ENCODE measurements around the gene UBL4A. TPM values are rescaled to one million over a fixed set of nuclear protein-coding genes. Genes with fewer than 3 reads are reported as not detected.

UBL4A gene
- total RNA-seq, 1 experiment from 2014 or later, result 37.4 TPM

GRCh38 chrX:154466907-154467306, 19.5 kb downstream of the UBL4A start (continued):
- TF ChIP-seq, protein P1, sequence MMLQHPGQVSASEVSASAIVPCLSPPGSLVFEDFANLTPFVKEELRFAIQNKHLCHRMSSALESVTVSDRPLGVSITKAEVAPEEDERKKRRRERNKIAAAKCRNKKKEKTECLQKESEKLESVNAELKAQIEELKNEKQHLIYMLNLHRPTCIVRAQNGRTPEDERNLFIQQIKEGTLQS (IDR thresholded peaks at IDR 0.05), result no peak
- TF ChIP-seq EZH2 (IDR thresholded peaks at IDR 0.05), result no peak
- TF ChIP-seq, protein P2, sequence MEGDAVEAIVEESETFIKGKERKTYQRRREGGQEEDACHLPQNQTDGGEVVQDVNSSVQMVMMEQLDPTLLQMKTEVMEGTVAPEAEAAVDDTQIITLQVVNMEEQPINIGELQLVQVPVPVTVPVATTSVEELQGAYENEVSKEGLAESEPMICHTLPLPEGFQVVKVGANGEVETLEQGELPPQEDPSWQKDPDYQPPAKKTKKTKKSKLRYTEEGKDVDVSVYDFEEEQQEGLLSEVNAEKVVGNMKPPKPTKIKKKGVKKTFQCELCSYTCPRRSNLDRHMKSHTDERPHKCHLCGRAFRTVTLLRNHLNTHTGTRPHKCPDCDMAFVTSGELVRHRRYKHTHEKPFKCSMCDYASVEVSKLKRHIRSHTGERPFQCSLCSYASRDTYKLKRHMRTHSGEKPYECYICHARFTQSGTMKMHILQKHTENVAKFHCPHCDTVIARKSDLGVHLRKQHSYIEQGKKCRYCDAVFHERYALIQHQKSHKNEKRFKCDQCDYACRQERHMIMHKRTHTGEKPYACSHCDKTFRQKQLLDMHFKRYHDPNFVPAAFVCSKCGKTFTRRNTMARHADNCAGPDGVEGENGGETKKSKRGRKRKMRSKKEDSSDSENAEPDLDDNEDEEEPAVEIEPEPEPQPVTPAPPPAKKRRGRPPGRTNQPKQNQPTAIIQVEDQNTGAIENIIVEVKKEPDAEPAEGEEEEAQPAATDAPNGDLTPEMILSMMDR (IDR thresholded peaks at IDR 0.05 in 2 of 3, conservative IDR thresholded peaks at IDR 0.05 in 1 of 3; ENCODE audit: borderline replicate concordance in 1 of 3, insufficient read depth in 1 of 3, low read depth in 2 of 3, low read length in 2 of 3), result no peak

DNA sequence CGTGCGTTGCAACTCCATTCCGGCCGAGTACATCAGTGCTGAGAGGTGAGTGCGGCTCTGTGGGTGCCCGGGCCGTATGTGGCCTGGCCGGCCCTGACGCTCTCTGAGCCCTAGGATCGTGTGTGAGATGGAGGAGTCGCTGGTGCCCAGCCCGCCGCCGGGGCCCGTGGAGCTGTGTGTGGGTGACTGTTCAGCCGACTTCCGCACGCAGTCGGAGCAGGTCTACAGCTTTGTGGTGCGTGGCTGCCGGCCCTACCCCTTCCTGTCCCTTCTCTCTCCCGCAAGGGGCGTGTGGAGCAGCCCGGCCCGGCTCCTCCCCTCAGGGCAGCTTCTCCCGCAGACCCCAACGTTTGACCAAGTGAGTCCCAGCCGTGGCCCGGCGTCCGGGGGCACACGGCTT, 20.4 kb downstream of the UBL4A start:
- no peak overlapping the region for H3K27ac ChIP-seq (ENCODE audit: low read depth, low read length)
- H3K9ac ChIP-seq (ENCODE audit: low read length), result no peak overlapping the region
- ChIA-PET POLR2A (no interaction called here), RAD21 (ENCODE audit: low non-redundant PET in 1 of 2, low total read pairs in 2 of 2, uncharacterized antibody in 2 of 2, unreplicated experiment in 2 of 2) (no interaction called here), CTCF (no interaction called here)
- H3K79me2 ChIP-seq (ENCODE audit: insufficient read depth, low read length), result peaks cover 2% of the 10 kb centered on the region; the same call in 1 of the 2 replicates
- H2AFZ ChIP-seq (ENCODE audit: low read depth, low read length, poor library complexity, severe bottlenecking), result no peak overlapping the region
- no peak overlapping the region for H3K4me3 ChIP-seq (replicated peaks in 1 of 2; ENCODE audit: low read depth in 1 of 2, low read length in 2 of 2)
- no peaks in the 10 kb centered on the region for H3K27me3 ChIP-seq (ENCODE audit: insufficient read depth, low read length)
- intact Hi-C loops (cut with micrococcal nuclease), result no loop called here
- H4K20me1 ChIP-seq (ENCODE audit: insufficient read depth), result no peaks in the 10 kb centered on the region
- DNase-seq (ENCODE audit: low read depth, low spot score) (no peak), ATAC-seq (no peak)
- BruUV-seq (replicated peaks), result no TSS peak
- H3K9me3 ChIP-seq (ENCODE audit: control insufficient read depth in 1 of 2, insufficient read depth in 1 of 2, low read depth in 1 of 2, low read length in 2 of 2), result no peaks in the 10 kb centered on the region
- H3K36me3 ChIP-seq (ENCODE audit: control insufficient read depth in 1 of 2, insufficient read depth in 2 of 2, low read length in 2 of 2), result peaks cover 2 to 4% of the 10 kb centered on the region in 2 experiments; a peak in 1 of 4 replicates
- H3K9me2 ChIP-seq (ENCODE audit: insufficient read depth), result no peaks in the 10 kb centered on the region
- no peaks in the 10 kb centered on the region for H3K4me1 ChIP-seq (ENCODE audit: control insufficient read depth in 1 of 2, insufficient read depth in 2 of 2, low read length in 2 of 2)
- TF ChIP-seq TCF7L2 (IDR thresholded peaks at IDR 0.05; ENCODE audit: borderline replicate concordance, extremely low read depth, insufficient read depth, insufficient read length), result no peak
- H3K4me2 ChIP-seq (ENCODE audit: low read length), result no peak overlapping the region

DNA sequence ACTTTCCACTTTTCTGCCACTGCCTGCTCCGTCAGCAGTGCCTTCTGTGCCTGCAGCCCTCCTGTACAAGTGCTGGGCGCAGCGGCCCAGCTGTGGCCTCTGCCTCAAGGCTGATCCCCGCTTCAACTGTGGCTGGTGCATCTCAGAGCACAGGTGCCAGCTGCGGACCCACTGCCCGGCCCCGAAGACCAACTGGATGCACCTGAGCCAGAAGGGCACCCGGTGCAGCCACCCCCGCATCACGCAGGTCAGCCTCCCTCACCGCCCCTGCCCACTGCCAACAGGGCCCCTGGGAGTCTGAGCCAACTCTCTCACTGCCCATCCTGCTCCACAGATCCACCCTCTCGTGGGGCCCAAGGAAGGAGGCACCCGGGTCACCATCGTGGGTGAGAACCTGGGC, 20.8 kb downstream of the UBL4A start:
- H3K27ac ChIP-seq (ENCODE audit: low read depth, low read length), result no peak overlapping the region
- H4K20me1 ChIP-seq (ENCODE audit: insufficient read depth), result no peaks in the 10 kb centered on the region
- CTCF ChIA-PET, result no interaction called here
- no peaks in the 10 kb centered on the region for H3K27me3 ChIP-seq (ENCODE audit: insufficient read depth, low read length)
- H3K9ac ChIP-seq (ENCODE audit: low read length), result no peak overlapping the region
- BruUV-seq (replicated peaks), result no TSS peak
- H3K4me2 ChIP-seq (ENCODE audit: low read length), result no peak overlapping the region
- no peak overlapping the region for H2AFZ ChIP-seq (ENCODE audit: low read depth, low read length, poor library complexity, severe bottlenecking)
- RAD21 ChIA-PET (ENCODE audit: low non-redundant PET in 1 of 2, low total read pairs in 2 of 2, uncharacterized antibody in 2 of 2, unreplicated experiment in 2 of 2), result no interaction called here
- intact Hi-C loops (cut with micrococcal nuclease), result no loop called here
- H3K9me3 ChIP-seq (ENCODE audit: control insufficient read depth in 1 of 2, insufficient read depth in 1 of 2, low read depth in 1 of 2, low read length in 2 of 2), result no peaks in the 10 kb centered on the region
- POLR2A ChIA-PET, result no interaction called here
- ATAC-seq (no peak), DNase-seq (ENCODE audit: low read depth, low spot score) (no peak)
- H3K4me3 ChIP-seq (replicated peaks in 1 of 2; ENCODE audit: low read depth in 1 of 2, low read length in 2 of 2), result no peak overlapping the region
- TF ChIP-seq EZH2phosphoT487 (IDR thresholded peaks at IDR 0.05; ENCODE audit: borderline replicate concordance) (no peak), CEBPB (IDR thresholded peaks at IDR 0.05; ENCODE audit: low read depth) (no peak), CBX3 (IDR thresholded peaks at IDR 0.05; ENCODE audit: low read depth) (no peak), POLR2AphosphoS5 (IDR thresholded peaks at IDR 0.05; ENCODE audit: low read depth, low read length) (no peak), ZNF274 (IDR thresholded peaks at IDR 0.05; ENCODE audit: low read depth, low read length) (no peak), ZFX (IDR thresholded peaks at IDR 0.05) (no peak), TCF7L2 (IDR thresholded peaks at IDR 0.05; ENCODE audit: borderline replicate concordance, extremely low read depth, insufficient read depth, insufficient read length) (no peak), SIN3A (IDR thresholded peaks at IDR 0.05; ENCODE audit: low read depth) (no peak), EGR1 (IDR thresholded peaks at IDR 0.05; ENCODE audit: low read depth) (no peak)
- TF ChIP-seq, protein P1 (IDR thresholded peaks at IDR 0.05), result no peak
- H3K79me2 ChIP-seq (ENCODE audit: insufficient read depth, low read length), result peaks cover 4% of the 10 kb centered on the region; the same call in 1 of the 2 replicates
- H3K4me1 ChIP-seq (ENCODE audit: control insufficient read depth in 1 of 2, insufficient read depth in 2 of 2, low read length in 2 of 2), result no peaks in the 10 kb centered on the region
- peaks cover 2 to 4% of the 10 kb centered on the region in 2 experiments; a peak in 1 of 4 replicates for H3K36me3 ChIP-seq (ENCODE audit: control insufficient read depth in 1 of 2, insufficient read depth in 2 of 2, low read length in 2 of 2)
- H3K9me2 ChIP-seq (ENCODE audit: insufficient read depth), result no peaks in the 10 kb centered on the region
